ENCODE data around the gene SLC5A5.
"Not testable (repeated sequence)": the region's sequence is repeated elsewhere in the genome, so short reads cannot be mapped to it uniquely, and the experiment has no call there.

Gene SLC5A5

DNA sequence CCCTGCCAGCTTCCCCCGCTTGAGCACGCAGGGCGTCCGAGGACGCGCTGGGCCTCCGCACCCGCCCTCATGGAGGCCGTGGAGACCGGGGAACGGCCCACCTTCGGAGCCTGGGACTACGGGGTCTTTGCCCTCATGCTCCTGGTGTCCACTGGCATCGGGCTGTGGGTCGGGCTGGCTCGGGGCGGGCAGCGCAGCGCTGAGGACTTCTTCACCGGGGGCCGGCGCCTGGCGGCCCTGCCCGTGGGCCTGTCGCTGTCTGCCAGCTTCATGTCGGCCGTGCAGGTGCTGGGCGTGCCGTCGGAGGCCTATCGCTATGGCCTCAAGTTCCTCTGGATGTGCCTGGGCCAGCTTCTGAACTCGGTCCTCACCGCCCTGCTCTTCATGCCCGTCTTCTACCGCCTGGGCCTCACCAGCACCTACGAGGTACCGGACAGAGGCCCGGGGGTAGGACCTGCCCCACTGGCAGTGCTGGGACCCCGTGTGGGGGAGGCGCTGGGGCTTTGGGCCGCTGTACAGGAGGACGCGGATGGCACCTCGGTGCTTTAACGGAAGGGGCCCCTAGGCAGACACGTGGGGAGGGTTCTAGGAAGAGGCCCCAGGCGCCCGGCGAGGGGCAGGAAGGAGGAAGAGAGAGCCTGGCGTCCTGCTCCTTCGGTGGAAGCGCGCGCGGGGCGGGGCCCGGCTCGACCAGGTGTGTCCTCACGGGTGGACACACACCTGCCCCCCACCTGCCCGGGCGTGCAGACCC lies 681 bp downstream of the SLC5A5 start:
- DNase-seq = peak; percentile 67

DNA sequence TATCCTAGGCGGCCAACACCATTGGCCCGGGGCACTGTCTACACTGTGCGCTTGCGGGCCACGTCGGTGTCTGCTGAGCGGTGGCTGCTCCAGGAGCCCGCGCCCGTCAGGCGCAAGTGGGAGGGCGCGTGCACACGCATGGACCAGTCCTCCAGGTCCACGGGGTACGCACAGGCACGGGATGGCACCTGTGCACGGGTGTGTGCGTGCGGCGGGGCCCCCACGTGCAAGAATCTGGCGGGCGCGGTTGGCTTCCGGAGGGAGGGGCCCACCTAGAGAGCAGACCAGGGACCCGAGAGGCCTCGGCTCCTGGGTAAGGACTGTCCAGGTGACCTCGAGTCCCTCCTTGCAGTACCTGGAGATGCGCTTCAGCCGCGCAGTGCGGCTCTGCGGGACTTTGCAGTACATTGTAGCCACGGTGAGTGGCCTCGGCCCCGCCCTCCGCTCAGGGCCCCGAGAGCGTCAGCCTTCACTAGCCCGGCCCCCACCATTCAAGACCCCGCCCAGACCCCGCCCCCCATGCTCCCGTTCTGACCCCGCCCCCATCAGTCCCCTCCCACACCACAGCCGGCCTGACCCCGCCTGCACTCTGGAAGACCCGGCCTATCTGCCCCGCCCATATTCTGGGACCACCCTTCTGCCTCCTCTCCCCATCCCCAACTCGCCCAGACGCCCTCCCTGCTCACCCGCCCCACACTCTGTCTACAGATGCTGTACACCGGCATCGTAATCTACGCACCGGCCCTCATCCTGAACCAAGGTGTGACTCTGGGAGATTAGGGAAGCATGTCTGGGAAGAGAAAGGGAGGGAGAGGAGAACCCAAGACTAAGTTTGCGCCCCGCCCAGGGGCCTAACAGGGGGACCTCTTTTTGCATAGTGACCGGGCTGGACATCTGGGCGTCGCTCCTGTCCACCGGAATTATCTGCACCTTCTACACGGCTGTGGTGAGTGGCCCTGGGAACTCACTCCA lies 2.3 kb downstream of the SLC5A5 start:
- DNase-seq = peak; percentile 84

DNA sequence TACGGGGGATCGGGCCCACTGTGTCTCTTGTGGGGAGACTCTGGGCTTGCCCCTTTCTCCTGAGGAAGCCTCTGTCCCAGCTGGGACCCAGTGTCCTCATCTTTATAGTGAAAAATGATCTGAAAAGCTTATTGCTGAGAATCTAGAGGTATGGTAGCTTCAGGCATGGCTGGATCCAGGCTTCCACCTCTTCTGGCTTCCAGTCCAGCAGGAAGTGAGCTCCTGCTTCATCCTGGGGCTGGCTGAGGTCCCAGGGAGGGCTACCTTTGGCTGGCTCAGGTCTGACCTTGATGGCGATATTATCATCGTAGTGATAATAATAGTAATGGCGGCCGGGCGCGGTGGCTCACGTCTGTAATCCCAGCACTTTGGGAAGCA lies 3.0 kb downstream of the SLC5A5 start:
- DNase-seq = no peak

DNA sequence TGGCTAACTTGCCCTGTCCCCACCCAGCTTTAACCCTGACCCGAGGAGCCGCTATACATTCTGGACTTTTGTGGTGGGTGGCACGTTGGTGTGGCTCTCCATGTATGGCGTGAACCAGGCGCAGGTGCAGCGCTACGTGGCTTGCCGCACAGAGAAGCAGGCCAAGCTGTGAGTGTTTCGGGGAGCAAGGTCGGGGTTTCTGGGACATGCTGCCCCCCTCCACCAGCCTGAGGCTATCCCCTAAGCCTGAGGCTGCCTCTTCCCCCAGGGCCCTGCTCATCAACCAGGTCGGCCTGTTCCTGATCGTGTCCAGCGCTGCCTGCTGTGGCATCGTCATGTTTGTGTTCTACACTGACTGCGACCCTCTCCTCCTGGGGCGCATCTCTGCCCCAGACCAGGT lies 6.0 kb downstream of the SLC5A5 start:
- DNase-seq = no peak

DNA sequence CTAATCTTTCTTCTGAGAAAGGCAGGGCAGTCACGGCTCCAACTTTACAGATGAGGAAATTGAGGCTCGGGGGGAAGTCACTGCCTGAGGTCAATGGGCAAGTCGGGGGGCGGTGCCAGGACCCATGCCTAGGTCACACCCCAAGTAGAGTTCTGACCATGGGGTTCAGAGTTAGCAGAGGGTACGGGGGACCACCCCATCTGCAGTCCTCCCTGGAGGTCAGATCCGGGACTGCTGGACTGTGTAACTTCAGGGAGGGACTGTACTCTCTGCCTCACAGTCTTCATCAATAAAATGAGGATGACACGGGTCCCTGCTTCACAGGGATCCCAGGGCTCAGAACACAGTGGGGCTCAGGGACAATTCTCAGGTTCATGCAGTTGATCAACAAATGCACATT lies 7.7 kb downstream of the SLC5A5 start:
- no peak for DNase-seq

DNA sequence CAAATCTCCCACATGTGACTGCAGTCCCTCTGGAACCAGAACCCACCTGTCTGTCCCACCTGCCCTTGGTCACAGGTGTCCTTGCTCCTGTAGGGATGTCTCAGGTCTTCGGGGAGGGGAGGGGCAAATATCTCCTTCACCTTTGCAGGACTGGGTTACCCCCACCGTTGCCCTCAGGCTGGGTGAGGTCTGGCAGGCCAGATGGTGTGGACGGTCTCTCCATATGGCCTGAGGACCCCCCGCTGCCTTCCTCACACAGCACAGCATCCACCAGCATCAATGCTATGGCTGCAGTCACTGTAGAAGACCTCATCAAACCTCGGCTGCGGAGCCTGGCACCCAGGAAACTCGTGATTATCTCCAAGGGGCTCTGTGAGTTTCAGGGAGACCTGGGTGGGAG lies 10.0 kb downstream of the SLC5A5 start:
- DNase-seq = no peak

DNA sequence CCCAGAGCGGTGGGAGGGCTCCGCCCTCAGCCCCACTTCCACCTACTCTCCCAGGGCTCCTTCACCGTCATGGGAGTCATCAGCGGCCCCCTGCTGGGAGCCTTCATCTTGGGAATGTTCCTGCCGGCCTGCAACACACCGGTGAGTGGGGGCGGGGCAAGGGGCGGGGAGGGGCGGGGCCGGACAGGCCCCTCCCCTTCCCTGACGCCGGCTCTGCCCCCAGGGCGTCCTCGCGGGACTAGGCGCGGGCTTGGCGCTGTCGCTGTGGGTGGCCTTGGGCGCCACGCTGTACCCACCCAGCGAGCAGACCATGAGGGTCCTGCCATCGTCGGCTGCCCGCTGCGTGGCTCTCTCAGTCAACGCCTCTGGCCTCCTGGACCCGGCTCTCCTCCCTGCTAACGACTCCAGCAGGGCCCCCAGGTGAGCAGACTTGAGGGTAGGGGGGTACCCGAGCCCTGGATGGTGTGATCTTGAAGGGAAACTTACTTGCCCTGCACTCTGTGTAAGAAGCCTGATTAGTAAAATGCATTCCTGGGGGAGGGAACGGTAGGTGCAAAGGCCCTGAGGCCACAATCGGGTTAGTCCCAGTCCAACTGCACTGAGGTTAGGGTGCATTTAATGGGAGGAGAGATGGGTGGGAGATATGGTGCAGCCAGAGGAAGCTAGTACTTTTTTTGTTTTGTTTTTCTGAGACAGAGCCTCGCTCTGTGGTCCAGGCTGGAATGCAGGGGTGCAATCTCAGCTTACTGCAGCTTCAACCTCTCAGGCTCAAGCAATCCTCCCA lies 12.1 kb downstream of the SLC5A5 start:
- DNase-seq = no peak

DNA sequence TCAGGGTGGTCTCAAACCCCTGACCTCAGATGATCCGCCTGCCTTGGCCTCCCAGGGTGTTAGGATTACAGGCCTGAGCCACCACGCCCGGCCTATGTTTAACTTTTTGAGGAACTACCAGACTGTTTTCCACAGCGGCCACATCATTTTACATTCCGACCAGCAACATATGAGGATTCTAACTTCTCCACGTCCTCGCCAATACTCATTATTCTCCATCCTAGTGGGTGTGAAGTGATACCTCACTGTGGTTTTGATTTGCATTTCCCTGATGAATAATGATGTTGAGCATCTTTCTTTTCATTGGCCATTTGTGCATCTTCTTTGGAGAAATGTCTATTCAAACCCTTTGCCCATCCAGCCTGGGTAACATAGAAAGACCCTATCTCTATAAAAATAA lies 14.8 kb downstream of the SLC5A5 start:
- DNase-seq = no peak

DNA sequence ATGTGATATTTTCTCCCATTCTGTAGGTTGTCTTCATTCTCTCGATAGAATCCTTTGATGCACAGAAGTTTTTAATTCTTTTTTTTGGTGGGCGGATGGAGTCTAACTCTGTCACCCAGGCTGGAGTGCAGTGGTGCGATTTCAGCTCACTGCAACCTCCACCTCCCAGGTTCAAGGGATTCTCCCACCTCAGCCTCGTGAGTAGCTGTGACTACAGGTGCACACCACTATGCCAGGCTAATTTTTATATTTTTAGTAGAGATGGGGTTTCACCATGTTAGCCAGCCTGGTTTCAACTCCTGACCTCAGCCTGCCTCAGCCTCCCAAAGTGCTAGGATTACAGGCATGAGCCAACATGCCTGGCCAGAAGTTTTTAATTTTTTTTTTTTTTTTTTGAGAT lies 15.5 kb downstream of the SLC5A5 start:
- DNase-seq = not testable (repeated sequence)

DNA sequence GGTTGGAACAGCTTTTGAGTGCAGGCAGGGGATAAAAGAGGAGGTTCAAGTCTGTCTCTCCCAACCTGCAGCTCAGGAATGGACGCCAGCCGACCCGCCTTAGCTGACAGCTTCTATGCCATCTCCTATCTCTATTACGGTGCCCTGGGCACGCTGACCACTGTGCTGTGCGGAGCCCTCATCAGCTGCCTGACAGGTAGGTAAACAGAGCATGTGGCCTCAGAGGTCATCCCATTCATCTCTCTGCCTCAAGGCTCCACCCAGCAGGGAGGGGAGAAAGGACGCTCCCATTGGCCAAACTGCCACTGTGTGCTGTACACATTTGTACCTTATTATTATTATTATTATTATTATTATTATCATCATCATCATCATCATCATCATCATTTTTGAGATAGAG lies 16.5 kb downstream of the SLC5A5 start:
- DNase-seq = no peak

DNA sequence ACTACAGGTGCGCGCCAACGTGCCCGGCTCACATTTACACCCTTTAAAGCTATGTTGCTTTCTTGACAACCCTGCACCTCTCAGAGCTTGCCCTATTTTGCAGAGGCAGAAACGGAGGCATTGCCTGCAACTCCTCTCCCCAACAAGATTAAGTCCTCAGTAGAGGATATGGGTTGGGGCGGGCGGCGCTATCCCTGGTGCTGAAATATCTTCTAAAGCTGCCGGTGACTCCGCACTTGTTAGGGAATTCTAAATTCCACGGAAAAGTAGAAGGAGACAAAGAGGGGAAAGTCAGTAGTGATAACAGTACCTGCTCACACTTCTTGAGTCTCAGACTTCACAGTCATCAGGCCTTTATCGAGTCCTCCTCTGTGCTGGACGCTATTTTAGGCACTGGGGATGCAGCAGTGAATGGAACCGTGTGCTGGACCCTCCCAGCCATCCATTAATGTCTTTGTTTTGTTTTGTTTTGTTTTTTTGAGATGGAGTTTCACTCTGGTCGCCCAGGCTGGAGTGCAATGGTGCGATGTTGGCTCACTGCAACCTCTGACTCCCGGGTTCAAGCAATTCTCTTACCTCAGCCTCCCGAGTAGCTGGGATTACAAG lies 18.0 kb downstream of the SLC5A5 start:
- peak; percentile 15 for DNase-seq

DNA sequence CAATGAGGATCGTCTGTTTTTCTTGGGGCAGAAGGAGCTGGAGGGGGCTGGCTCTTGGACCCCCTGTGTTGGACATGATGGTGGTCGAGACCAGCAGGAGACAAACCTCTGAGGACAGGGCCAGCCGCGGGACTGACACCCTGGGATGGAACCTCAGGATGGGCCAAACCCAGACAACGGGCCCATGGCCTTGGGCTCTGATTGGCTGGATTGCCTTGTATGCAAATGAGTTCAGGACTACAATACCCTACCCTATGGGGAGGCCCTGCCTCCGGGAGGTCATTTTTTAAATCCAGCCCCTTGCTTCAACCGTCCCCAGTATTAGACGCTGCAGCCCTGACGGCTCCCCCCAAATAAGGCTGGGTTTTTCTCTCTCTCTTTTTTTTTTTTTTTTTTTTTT lies 22.0 kb downstream of the SLC5A5 start:
- no peak for DNase-seq

DNA sequence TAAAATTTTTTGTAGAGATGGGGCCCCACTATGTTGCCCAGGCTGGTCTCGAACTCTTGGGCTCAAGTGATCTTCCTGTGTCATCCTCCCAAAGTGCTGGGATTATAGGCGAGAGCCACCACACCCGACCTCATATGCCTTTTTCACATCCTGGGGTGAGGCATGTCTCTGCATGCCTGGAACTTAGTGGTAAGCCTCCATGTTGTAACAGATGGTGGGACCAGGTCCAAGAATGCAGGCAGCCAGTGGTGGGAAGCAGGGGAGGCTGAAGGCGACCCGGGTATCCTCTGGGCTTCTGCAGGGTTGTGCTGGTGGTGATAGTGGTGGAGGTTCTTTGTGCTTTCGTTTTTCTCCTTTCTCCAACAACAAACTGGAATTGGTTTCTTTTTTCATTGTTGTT lies 31.0 kb downstream of the SLC5A5 start:
- no peak for DNase-seq

DNA sequence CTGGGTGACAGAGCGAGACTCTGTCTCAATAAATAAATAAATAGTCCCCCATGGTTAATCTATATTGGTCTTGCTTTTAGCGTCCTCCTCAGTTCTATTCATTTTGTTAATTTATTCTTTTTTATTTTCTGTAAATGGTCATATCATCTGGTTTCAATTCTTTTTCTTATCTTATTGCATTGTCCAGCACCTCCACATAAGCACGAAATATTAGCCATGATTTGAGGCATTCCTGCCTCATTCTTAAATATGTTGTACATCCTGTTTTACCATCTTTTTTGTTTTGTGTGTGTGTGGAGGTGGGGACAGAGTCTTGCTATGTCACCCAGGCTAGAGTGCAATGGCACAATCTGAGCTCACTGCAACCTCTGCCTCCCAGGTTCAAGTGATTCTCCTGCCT lies 36.5 kb downstream of the SLC5A5 start:
- DNase-seq = no peak

DNA sequence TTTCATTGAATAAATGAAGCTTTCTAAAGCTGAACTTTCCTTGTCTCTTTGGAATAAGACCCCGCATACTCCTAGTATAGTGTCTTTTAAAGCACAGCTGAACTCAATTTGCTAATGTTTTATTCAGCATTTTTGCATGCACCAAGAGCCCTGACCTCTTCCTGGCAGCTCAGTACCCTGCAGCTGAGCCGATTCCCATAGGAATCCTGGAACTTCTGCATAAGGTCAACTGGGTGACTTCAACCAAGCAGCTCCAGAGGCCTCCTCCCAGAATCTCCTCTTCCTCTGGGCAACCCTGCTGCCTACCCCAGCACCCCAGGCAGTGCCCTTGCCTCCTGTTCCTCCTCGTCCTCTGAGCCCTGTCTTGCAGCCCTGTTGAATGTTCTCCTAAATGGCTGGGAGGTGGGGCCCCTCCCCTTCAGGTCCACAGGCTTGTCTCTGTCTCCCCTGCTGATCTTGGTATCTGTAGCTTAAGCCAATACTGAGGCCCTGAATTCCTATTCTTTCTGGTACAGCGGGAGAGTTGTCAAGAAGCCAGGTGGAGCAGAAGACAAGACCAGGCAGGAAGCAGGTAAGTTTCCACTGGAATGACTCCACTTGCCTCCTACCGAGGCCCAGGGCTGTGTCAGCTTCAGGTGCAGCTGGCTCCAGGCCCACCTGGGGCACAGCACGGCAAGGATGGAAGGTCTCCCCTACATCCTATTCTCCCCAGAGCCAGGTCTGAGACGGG lies 37.4 kb downstream of the SLC5A5 start:
- DNase-seq = no peak

DNA sequence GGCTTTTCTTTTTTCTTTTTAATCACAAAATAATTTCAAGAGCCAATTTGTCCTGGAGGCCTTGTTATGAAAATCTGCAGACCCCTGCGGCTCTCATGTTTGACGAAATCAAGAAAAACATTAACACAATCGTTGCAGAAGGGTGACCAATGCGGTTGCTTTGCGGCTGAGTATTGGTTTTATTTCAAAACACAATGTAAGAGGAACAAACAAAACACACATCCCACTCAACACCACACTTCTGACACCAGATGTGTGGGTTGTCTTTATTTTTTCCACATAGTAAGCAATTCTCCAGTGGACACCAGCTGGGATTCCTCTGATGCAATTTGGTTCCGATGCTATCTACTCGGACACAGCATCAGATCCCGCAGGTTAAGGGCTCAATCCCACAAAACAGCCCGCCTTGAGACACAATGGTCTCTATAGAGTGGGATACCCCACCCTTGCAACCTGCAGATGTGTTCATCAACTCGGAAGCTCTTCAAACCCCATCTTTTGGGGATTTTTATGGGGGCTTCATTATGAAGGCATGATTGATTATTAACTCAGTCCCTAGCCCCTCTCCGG lies 39.1 kb downstream of the SLC5A5 start:
- no peak for DNase-seq

DNA sequence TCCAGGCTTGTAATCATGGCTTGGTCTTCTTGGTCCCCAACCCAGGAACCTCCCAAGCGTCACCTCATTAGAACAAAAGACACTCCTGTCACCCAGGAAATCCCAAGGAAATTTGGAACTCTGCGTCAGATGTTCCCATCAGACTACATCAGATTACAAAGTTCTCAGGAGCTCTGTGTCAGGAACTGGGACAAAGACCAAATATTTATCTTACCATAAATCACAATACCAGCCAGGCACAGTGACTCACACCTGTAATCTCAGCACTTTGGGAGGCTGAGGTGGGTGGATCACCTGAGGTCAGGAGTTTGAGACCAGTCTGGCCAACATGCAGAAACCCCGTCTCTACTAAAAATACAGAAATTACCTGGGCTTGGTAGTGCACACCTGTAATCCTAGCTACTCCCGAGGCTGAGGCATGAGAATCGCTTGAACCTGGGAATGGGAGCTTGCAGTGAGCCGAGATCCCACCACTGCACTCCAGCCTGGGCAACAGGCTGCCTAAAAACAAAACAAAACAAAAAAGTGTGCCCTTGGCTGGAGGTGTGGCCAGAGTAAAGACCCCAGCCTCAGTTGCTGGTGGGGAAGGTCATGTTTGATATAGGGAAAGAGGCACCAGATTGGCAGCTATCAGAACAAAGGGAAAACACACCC lies 44.3 kb downstream of the SLC5A5 start:
- no peak for DNase-seq

DNA sequence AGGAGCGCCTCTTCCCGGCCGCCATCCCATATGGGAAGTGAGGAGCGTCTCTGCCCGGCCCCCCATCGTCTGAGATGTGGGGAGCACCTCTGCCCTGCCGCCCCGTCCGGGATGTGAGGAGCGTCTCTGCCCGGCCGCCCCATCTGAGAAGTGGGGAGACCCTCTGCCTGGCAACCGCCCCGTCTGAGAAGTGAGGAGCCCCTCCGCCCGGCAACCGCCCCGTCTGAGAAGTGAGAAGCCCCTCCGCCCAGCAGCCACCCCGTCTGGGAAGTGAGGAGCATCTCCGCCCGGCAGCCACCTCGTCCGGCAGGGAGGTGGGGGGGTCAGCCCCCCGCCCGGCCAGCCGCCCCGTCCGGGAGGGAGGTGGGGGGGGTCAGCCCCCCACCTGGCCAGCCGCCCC lies 46.4 kb downstream of the SLC5A5 start:
- DNase-seq = not testable (repeated sequence)

DNA sequence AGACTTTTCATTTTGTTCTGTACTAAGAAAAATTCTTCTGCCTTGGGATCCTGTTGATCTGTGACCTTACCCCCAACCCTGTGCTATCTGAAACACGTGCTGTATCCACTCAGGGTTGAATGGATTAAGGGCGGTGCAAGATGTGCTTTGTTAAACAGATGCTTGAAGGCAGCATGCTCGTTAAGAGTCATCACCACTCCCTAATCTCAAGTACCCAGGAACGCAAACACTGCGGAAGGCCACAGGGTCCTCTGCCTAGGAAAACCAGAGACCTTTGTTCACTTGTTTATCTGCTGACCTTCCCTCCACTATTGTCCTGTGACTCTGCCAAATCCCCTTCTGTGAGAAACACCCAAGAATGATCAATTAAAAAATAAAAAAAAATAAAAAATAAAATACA lies 47.4 kb downstream of the SLC5A5 start:
- DNase-seq = not testable (repeated sequence)

DNA sequence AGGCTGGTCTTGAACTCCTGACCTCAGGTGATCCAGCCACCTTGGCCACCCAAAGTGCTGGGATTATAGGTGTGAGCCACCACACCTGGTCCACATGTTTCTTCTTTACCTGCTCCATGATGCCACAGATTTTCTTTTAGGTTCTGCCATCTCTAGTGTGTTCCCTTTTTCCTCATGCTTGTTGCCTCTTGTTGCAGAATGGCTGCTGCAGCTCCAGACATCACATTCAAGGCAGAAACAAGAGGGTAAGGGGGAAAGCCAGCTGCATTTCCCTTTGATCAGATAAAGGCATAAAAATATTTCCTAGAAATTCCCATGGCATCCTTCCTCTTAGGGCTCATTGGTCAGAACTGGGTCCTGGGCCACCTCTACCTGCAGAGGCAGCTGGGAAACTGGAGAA lies 48.8 kb downstream of the SLC5A5 start:
- DNase-seq = no peak

DNA sequence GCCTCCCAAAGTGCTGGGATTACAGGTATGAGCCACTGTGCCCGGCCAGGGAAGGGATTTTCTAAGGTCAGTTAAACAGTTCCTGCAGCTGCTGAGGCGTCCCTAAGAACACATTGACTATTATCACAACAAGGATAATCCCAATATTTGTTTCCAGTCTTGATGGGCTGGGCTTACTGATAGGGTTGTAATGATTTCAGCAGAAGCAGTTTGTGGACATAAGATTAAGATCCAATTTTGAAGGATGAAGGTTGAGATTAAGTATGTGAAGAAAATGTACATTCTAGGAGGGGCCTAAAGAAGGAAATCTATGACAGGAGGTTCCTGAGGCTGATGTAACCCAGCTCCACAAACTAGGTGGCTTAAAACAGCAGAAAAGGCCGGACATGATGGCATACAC lies 50.4 kb downstream of the SLC5A5 start:
- DNase-seq = no peak

All from CD4-positive, alpha-beta T cell treated with Interleukin-6 for 4 hours (primary cell).